GM06990 (cell line): ENCODE results near the gene SMPD1.
"Not testable (repeated sequence)": the region's sequence is repeated elsewhere in the genome, so short reads cannot be mapped to it uniquely, and the experiment has no call there.

Experiments used
- DNase-seq: peaks from one replicate; pipeline ENCODE4 v3.0.0-alpha.2; 2011; ENCODE audit not compliant: insufficient read length; ENCODE audit errors: extremely low read depth
- H3K27me3 ChIP-seq: replicated peaks from 2 replicates; pipeline ENCODE4 v1.6.0; 2011; ENCODE audit warnings: low read length; ENCODE audit not compliant: control insufficient read depth, insufficient read depth
- H3K36me3 ChIP-seq: 2 replicates; pipeline ENCODE4 v1.5.1; 2011; ENCODE audit warnings: low read length; ENCODE audit not compliant: control insufficient read depth, insufficient read depth
- H3K4me3 ChIP-seq: replicated peaks from 2 replicates; pipeline ENCODE4 v1.5.1; 2011; ENCODE audit warnings: low read depth, mild to moderate bottlenecking, control low read depth, low read length
- CTCF ChIP-seq: IDR thresholded peaks from 2 replicates; pipeline ENCODE4 v1.5.1; 2011; ENCODE audit warnings: low read length, control low read depth, mild to moderate bottlenecking, inconsistent platforms; ENCODE audit not compliant: insufficient read depth, poor library complexity, severe bottlenecking

SMPD1 gene

DNA sequence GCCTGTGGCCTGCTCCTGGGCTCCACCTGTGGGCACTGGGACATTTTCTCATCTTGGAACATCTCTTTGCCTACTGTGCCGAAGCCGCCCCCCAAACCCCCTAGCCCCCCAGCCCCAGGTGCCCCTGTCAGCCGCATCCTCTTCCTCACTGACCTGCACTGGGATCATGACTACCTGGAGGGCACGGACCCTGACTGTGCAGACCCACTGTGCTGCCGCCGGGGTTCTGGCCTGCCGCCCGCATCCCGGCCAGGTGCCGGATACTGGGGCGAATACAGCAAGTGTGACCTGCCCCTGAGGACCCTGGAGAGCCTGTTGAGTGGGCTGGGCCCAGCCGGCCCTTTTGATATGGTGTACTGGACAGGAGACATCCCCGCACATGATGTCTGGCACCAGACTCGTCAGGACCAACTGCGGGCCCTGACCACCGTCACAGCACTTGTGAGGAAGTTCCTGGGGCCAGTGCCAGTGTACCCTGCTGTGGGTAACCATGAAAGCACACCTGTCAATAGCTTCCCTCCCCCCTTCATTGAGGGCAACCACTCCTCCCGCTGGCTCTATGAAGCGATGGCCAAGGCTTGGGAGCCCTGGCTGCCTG is 1.4 kb downstream of the SMPD1 start:
- Histone ChIP-seq H3K36me3 (no peaks in the 10 kb centered on the region; the same call in 1 of the 2 replicates), H3K4me3 (no peak overlapping the region; the same call in 1 of the 2 replicates), H3K27me3 (no peaks in the 10 kb centered on the region)
- no peak for DNase-seq
- TF ChIP-seq CTCF, result no peak

GRCh38 chr11:6392251-6392650 is 2.0 kb downstream of the SMPD1 start:
- DNase-seq, H3K36me3 ChIP-seq, H3K27me3 ChIP-seq, H3K4me3 ChIP-seq: not testable (repeated sequence)

DNA sequence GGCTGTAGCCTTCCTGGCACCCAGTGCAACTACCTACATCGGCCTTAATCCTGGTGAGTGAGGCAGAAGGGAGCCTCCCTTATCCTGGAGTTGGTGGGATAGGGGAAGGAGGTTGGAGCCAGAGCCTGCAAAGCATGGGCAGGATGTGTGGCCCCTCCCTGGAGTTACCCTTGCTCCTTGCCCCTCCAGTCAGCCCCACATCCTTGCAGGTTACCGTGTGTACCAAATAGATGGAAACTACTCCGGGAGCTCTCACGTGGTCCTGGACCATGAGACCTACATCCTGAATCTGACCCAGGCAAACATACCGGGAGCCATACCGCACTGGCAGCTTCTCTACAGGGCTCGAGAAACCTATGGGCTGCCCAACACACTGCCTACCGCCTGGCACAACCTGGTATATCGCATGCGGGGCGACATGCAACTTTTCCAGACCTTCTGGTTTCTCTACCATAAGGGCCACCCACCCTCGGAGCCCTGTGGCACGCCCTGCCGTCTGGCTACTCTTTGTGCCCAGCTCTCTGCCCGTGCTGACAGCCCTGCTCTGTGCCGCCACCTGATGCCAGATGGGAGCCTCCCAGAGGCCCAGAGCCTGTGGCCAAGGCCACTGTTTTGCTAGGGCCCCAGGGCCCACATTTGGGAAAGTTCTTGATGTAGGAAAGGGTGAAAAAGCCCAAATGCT is 3.9 kb downstream of the SMPD1 start:
- no peaks in the 10 kb centered on the region; the same call in 1 of the 2 replicates for H3K36me3 ChIP-seq
- no peaks in the 10 kb centered on the region for H3K27me3 ChIP-seq
- no peak overlapping the region for H3K4me3 ChIP-seq
- DNase-seq, result no peak
- no peak for TF ChIP-seq CTCF

GRCh38 chr11:6395470-6396060 is 5.3 kb downstream of the SMPD1 start:
- Histone ChIP-seq H3K36me3 (no peaks in the 10 kb centered on the region; the same call in 1 of the 2 replicates), H3K4me3 (no peak overlapping the region), H3K27me3 (no peaks in the 10 kb centered on the region)
- no peak for DNase-seq
- no peak for TF ChIP-seq CTCF

- Histone ChIP-seq H3K4me3 (no peak overlapping the region), H3K36me3 (no peaks in the 10 kb centered on the region; the same call in 1 of the 2 replicates), H3K27me3 (no peaks in the 10 kb centered on the region)
- DNase-seq, result no peak
- TF ChIP-seq CTCF, result no peak
Measured at GRCh38 chr11:6397156-6397555, 6.9 kb downstream of the SMPD1 start.

GRCh38 chr11:6397636-6398035 is 7.4 kb downstream of the SMPD1 start:
- no peak for TF ChIP-seq CTCF
- no peaks in the 10 kb centered on the region for H3K27me3 ChIP-seq
- DNase-seq, result no peak
- no peaks in the 10 kb centered on the region; the same call in 1 of the 2 replicates for H3K36me3 ChIP-seq
- no peak overlapping the region for H3K4me3 ChIP-seq
